ENCODE data around the gene CATSPERE. TPM values are rescaled to one million over a fixed set of nuclear protein-coding genes. Genes with fewer than 3 reads are reported as not detected.

Gene CATSPERE
- total and polyA plus RNA-seq, 9 of the 15 experiments (the other 6 are each of a cell fraction or from before 2014, with no cell fraction given) = 0.06 to 0.16 (median 0.09) TPM; not detected in 3

- intact Hi-C loops (cut with micrococcal nuclease) (no loop called here), in situ Hi-C loops (cut with MboI) (no loop called here)
- CTCF ChIA-PET (ENCODE audit: low intra/inter-chr PET ratio) = no interaction called here
- Histone ChIP-seq H3K36me3 (ENCODE audit: control insufficient read depth, insufficient read depth, low read length) (peaks cover 43% of the 10 kb centered on the region), H3K27ac (ENCODE audit: extremely low read depth, low read depth, low read length) (no peak overlapping the region), H3K4me2 (ENCODE audit: insufficient read depth, low read length) (no peak overlapping the region), H4K20me1 (replicated peaks; ENCODE audit: control insufficient read depth, insufficient read depth, low read length) (no peaks in the 10 kb centered on the region), H3K4me1 (replicated peaks in 1 of 2; ENCODE audit: control insufficient read depth in 2 of 2, insufficient read depth in 2 of 2, low read length in 2 of 2) (peaks cover 11 to 19% of the 10 kb centered on the region in 2 experiments; a peak in 4 of 5 replicates), H3K4me3 (no peak overlapping the region), H3K9me1 (ENCODE audit: control insufficient read depth, insufficient read depth, low read length) (no peaks in the 10 kb centered on the region), H3K9ac (ENCODE audit: insufficient read depth in 1 of 2, low read depth in 2 of 2, low read length in 2 of 2) (no peak overlapping the region), H3K79me2 (ENCODE audit: control insufficient read depth, insufficient read depth, low read length) (peaks cover 83% of the 10 kb centered on the region), H3K27me3 (ENCODE audit: control insufficient read depth in 2 of 2, insufficient read depth in 2 of 2, low read length in 2 of 2) (no peaks in the 10 kb centered on the region), H2AFZ (ENCODE audit: low read depth, low read length) (no peak overlapping the region), H3K9me3 (replicated peaks; ENCODE audit: control insufficient read depth, insufficient read depth, low read depth, low read length) (no peaks in the 10 kb centered on the region)
- POLR2A ChIA-PET = interaction anchor here (0.9 kb wide), 1 partner anchor 9 kb away, joined by 6 read pairs; no protein-coding TSS in a partner anchor
- FAIRE-seq (no peak), DNase-seq (ENCODE audit: extremely low read depth in 1 of 4, low spot score in 3 of 4) (no peak), ATAC-seq (no peak)
- no TSS peak for BruUV-seq (replicated peaks)
- WGBS (ENCODE audit: insufficient coverage, low coverage, missing lambda C conversion rate) = 65% methylated on average over 3 of the region's 3 CpGs
- TF ChIP-seq RFX5 (IDR thresholded peaks at IDR 0.05; ENCODE audit: low read depth, low read length) = no peak
- 0 out of 2 replicates have a peak, but pooled peaks have one; percentile 22 for TF ChIP-seq POLR2AphosphoS5 (IDR thresholded peaks at IDR 0.05; ENCODE audit: control insufficient read depth, insufficient read depth, low read depth, low read length)
Measured at GRCh38 chr1:244657421-244657820, 196.3 kb downstream of the CATSPERE start.

- Histone ChIP-seq H3K27me3 (ENCODE audit: control insufficient read depth in 2 of 2, insufficient read depth in 2 of 2, low read length in 2 of 2) (no peaks in the 10 kb centered on the region), H2AFZ (ENCODE audit: low read depth, low read length) (no peak overlapping the region), H3K9me3 (replicated peaks; ENCODE audit: control insufficient read depth, insufficient read depth, low read depth, low read length) (no peaks in the 10 kb centered on the region), H3K9ac (ENCODE audit: insufficient read depth in 1 of 2, low read depth in 2 of 2, low read length in 2 of 2) (no peak overlapping the region), H4K20me1 (replicated peaks; ENCODE audit: control insufficient read depth, insufficient read depth, low read length) (peaks cover 6% of the 10 kb centered on the region; the same call in 1 of the 2 replicates), H3K36me3 (ENCODE audit: control insufficient read depth, insufficient read depth, low read length) (peaks cover 43% of the 10 kb centered on the region), H3K4me1 (replicated peaks in 1 of 2; ENCODE audit: control insufficient read depth in 2 of 2, insufficient read depth in 2 of 2, low read length in 2 of 2) (peaks cover 4 to 24% of the 10 kb centered on the region in 2 experiments; a peak in 4 of 5 replicates), H3K4me3 (no peak overlapping the region), H3K27ac (ENCODE audit: extremely low read depth, low read depth, low read length) (no peak overlapping the region), H3K79me2 (ENCODE audit: control insufficient read depth, insufficient read depth, low read length) (peaks cover 86% of the 10 kb centered on the region), H3K4me2 (ENCODE audit: insufficient read depth, low read length) (no peak overlapping the region), H3K9me1 (ENCODE audit: control insufficient read depth, insufficient read depth, low read length) (no peaks in the 10 kb centered on the region)
- ATAC-seq = no peak
- DNase-seq (ENCODE audit: extremely low read depth in 1 of 4, low spot score in 3 of 4) = no peak
- 81% methylated on average over 3 of the region's 3 CpGs for WGBS (ENCODE audit: insufficient coverage, low coverage, missing lambda C conversion rate)
- no peak for FAIRE-seq
- in situ Hi-C loops (cut with MboI) (no loop called here), intact Hi-C loops (cut with micrococcal nuclease) (no loop called here)
- no peak for TF ChIP-seq ELF4 (CRISPR knock-in tag; IDR thresholded peaks at IDR 0.05)
- TF ChIP-seq SP1 (CRISPR knock-in tag; IDR thresholded peaks at IDR 0.05) = no peak
- no peak for TF ChIP-seq GABPB1 (CRISPR knock-in tag; IDR thresholded peaks at IDR 0.05)
- TF ChIP-seq ZNF695 (CRISPR knock-in tag; IDR thresholded peaks at IDR 0.05) = no peak
- no peak for TF ChIP-seq ZNF280B (CRISPR knock-in tag; IDR thresholded peaks at IDR 0.05)
- no peak for TF ChIP-seq PTTG1 (tag; IDR thresholded peaks at IDR 0.05; ENCODE audit: low read depth)
- no peak for TF ChIP-seq GABPA (tag; conservative IDR thresholded peaks at IDR 0.05; ENCODE audit: low read depth)
- TF ChIP-seq ERF (CRISPR knock-in tag; IDR thresholded peaks at IDR 0.05) = no peak
- no peak for TF ChIP-seq ZNF121 (CRISPR knock-in tag; conservative IDR thresholded peaks at IDR 0.05)
- TF ChIP-seq ZBTB12 (CRISPR knock-in tag; IDR thresholded peaks at IDR 0.05) = no peak
- no TSS peak for BruUV-seq (replicated peaks)
- ChIA-PET POLR2A (interaction anchor here (0.8 kb wide), 1 partner anchor 12 kb away, joined by 4 read pairs; no protein-coding TSS in a partner anchor), CTCF (ENCODE audit: low intra/inter-chr PET ratio) (no interaction called here)
Measured at GRCh38 chr1:244659694-244660093, 198.6 kb downstream of the CATSPERE start.
